Measurements from ENCODE around the gene DISC1.

GRCh38 chr1:231660198-231660597 lies 33.6 kb downstream of the DISC1 start:
- no peak for TF ChIP-seq CTCF (IDR thresholded peaks at IDR 0.05)
- no peak for TF ChIP-seq POLR2A (IDR thresholded peaks at IDR 0.05)
